DMS53 treated with DMSO at 0.1 percent for 48 hours (cell line): ENCODE results near the gene PIP5K1A.
"Not testable (repeated sequence)": the region's sequence is repeated elsewhere in the genome, so short reads cannot be mapped to it uniquely, and the experiment has no call there.

Experiments
- DNase-seq: peaks from one replicate; lab custom pipeline; 2025; ENCODE audit not compliant: unreplicated experiment; lab: John Stamatoyannopoulos, UW

The PIP5K1A gene

GRCh38 chr1:151198254-151199127, at the start of gene PIP5K1A:
Gene PIP5K1A, plus strand, starts transcription at chr1:151198552. Its CDS starts 445 bp downstream, at chr1:151198997.
- peak; percentile 97 for DNase-seq

- DNase-seq = no peak
Measured at GRCh38 chr1:151156515-151156819, 41.9 kb upstream of the PIP5K1A start, which contains the start of gene TNFAIP8L2. Gene TNFAIP8L2, plus strand, starts transcription at chr1:151156649. Its CDS starts 2,049 bp downstream, at chr1:151158698.

- DNase-seq = no peak
Measured at GRCh38 chr1:151157067-151157531, 41.3 kb upstream of the PIP5K1A start.

- DNase-seq = no peak
Measured at GRCh38 chr1:151158326-151158725, 40.0 kb upstream of the PIP5K1A start.

- DNase-seq = no peak
Measured at GRCh38 chr1:151158751-151159251, 39.6 kb upstream of the PIP5K1A start.

GRCh38 chr1:151159373-151159772, 39.0 kb upstream of the PIP5K1A start:
- no peak for DNase-seq

- no peak for DNase-seq
Measured at GRCh38 chr1:151164732-151165280, 33.5 kb upstream of the PIP5K1A start.

GRCh38 chr1:151165281-151165737, 33.0 kb upstream of the PIP5K1A start:
- no peak for DNase-seq

GRCh38 chr1:151165738-151166504, 32.4 kb upstream of the PIP5K1A start, which contains the start of the genes LYSMD1 and SCNM1:
Gene LYSMD1, minus strand, starts transcription at chr1:151165902. Its CDS starts 644 bp downstream, at chr1:151165258.
Gene SCNM1, plus strand, starts transcription at chr1:151166144. Its CDS starts 9 bp downstream, at chr1:151166153.
- peak; percentile 93 for DNase-seq

- no peak for DNase-seq
Measured at GRCh38 chr1:151166505-151166956, 31.8 kb upstream of the PIP5K1A start.

- no peak for DNase-seq
Measured at GRCh38 chr1:151167116-151167515, 31.2 kb upstream of the PIP5K1A start.

- no peak for DNase-seq
Measured at GRCh38 chr1:151171190-151171589, 27.2 kb upstream of the PIP5K1A start.

GRCh38 chr1:151175041-151175741, 23.2 kb upstream of the PIP5K1A start:
- no peak for DNase-seq

GRCh38 chr1:151175863-151176262, 22.5 kb upstream of the PIP5K1A start, which contains the start of gene TMOD4:
Gene TMOD4, minus strand, starts transcription at chr1:151175981. Its CDS starts 1,106 bp downstream, at chr1:151174875.
- DNase-seq = no peak

GRCh38 chr1:151176514-151177045, 21.8 kb upstream of the PIP5K1A start:
- DNase-seq = no peak

GRCh38 chr1:151184211-151184610, 14.1 kb upstream of the PIP5K1A start:
- DNase-seq = no peak

- no peak for DNase-seq
Measured at GRCh38 chr1:151187205-151187604, 11.1 kb upstream of the PIP5K1A start.

GRCh38 chr1:151188667-151189066, 9.7 kb upstream of the PIP5K1A start:
- DNase-seq = not testable (repeated sequence)

- peak; percentile 87 for DNase-seq
Measured at GRCh38 chr1:151189637-151190445, 8.5 kb upstream of the PIP5K1A start, which contains the start of gene VPS72. Gene VPS72, minus strand, starts transcription at chr1:151190197. Its CDS starts 76 bp downstream, at chr1:151190121.
